HFFc6 (cell line): Measurements from ENCODE around the gene PLTP. TPM values are rescaled to one million over a fixed set of nuclear protein-coding genes. Genes with fewer than 3 reads are reported as not detected.
"Not testable (repeated sequence)": the region's sequence is repeated elsewhere in the genome, so short reads cannot be mapped to it uniquely, and the experiment has no call there.

Experiments used
- DNase-seq: peaks from one replicate; pipeline ENCODE4 v3.0.0-alpha.2; 2018
- H3K27ac Mint-ChIP-seq: 2 replicates; pipeline ENCODE4 v1.8.0; 2020; ENCODE audit warnings: mild to moderate bottlenecking, mixed read lengths
- H3K27me3 Mint-ChIP-seq: 2 replicates; pipeline ENCODE4 v1.8.0; 2021; ENCODE audit warnings: mild to moderate bottlenecking, moderate library complexity, mixed read lengths; ENCODE audit not compliant: insufficient read depth
- H3K36me3 Mint-ChIP-seq: 2 replicates; pipeline ENCODE4 v1.8.0; 2021; ENCODE audit warnings: low read depth, mixed read lengths
- H3K4me1 Mint-ChIP-seq: 2 replicates; pipeline ENCODE4 v1.8.0; 2020; ENCODE audit warnings: low read depth, mixed read lengths
- H3K4me3 Mint-ChIP-seq: 2 replicates; pipeline ENCODE4 v1.8.0; 2020; ENCODE audit warnings: mild to moderate bottlenecking, moderate library complexity, mixed read lengths
- H3K9me3 Mint-ChIP-seq: 2 replicates; pipeline ENCODE4 v1.8.0; 2020; ENCODE audit warnings: mild to moderate bottlenecking, mixed read lengths
- total RNA-seq, 6 experiments: library from RNA; stranded (reverse); fragmentation: NEBNext Ultra II Directional; extraction: Animal tissue kit (Norgen Biotek cat#: 25700); gene quantifications; 2 replicates in 1 of 6; 3 replicates in 5 of 6; pipeline ENCODE4 v1.2.3, GENCODE V29; 2021
- TF ChIP-seq, protein P1 (sequence below): fragments of 200-600 bp; sonication (generic); IDR thresholded peaks from 2 replicates; pipeline ENCODE4 v1.5.0; 2021; ENCODE audit warnings: antibody characterized with exemption, mild to moderate bottlenecking

The PLTP gene
- total RNA-seq, 6 experiments from 2014 or later, result 8.3 to 13.6 (median 11.1) TPM

DNA sequence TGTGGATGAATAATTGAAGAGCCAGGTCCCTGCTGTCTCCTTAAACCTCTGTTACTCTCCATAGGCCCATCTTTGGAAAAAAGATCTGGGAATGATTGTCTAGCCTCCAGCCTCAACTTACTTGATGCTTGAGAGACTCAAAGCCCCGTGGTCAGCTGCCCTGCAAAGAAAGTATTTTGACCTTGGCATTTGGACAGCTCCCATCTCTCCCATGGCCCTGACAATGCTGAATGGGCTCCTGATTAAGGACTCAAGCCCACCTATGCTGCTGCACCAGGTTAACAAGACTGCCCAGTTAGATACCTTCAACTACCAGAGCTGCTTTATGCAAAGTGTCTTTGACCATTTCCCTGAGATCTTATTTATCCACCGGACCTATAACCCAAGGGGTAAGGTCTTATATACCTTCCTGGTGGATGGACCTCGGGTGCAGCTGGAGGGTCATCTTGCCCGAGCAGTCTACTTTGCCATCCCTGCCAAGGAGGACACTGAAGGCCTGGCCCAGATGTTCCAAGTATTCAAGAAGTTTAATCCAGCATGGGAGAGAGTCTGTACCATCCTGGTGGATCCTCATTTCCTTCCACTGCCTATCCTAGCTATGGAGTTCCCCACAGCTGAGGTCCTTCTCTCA, 29.4 kb downstream of the PLTP start:
- Mint-ChIP-seq H3K4me3 (peak overlapping the region; percentile 72), H3K36me3 (peaks cover 24% of the 10 kb centered on the region), H3K4me1 (peaks cover 37% of the 10 kb centered on the region), H3K27ac (peak overlapping the region; percentile 55; the same call in 1 of the 2 replicates), H3K27me3 (peaks cover 2% of the 10 kb centered on the region; the same call in 1 of the 2 replicates), H3K9me3 (no peaks in the 10 kb centered on the region)
- DNase-seq, result no peak
- TF ChIP-seq, protein P1, sequence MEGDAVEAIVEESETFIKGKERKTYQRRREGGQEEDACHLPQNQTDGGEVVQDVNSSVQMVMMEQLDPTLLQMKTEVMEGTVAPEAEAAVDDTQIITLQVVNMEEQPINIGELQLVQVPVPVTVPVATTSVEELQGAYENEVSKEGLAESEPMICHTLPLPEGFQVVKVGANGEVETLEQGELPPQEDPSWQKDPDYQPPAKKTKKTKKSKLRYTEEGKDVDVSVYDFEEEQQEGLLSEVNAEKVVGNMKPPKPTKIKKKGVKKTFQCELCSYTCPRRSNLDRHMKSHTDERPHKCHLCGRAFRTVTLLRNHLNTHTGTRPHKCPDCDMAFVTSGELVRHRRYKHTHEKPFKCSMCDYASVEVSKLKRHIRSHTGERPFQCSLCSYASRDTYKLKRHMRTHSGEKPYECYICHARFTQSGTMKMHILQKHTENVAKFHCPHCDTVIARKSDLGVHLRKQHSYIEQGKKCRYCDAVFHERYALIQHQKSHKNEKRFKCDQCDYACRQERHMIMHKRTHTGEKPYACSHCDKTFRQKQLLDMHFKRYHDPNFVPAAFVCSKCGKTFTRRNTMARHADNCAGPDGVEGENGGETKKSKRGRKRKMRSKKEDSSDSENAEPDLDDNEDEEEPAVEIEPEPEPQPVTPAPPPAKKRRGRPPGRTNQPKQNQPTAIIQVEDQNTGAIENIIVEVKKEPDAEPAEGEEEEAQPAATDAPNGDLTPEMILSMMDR, result no peak

DNA sequence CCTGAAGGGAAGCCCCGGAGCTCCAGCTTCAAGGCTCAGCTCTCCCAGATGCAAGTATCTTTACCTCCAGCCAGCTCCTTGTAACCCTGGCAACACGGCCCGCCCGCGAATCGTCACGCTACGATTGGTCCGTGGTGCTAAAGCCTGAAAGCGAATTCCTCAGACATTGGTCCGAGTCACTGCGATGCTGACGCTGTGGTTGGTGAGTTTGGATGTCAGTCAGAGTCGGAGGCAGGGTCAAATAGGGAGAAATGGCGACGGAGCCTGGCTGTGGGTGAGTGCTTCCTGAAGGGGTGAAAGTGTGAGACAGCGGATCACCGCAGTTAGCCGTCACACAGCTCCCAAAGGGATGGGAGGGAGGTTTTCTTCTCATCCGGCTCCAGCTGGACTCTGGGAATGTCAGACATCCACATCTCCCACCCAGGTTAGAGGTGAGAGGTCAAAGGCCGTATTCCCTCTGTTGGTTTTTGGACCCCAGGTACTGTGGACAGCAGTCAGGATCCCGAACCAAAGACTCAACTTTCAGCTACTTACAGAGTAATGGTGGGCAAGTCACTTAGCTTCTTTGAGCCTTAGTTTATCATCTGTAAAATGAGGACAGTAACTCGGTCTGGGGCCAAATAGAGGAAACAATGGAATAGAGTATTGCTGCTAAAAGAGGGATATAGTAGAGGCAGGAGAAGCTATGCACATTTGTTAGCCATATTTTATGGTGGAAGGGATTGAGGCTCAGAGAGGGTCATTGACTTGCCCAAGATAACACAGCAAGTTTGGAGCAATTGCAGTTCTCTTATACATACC, 30.8 kb downstream of the PLTP start, which contains the start of gene ZSWIM1:
Gene ZSWIM1 (plus strand): TSS at position 240 of the 801 bp plus-strand sequence. CDS start 1,366 bp downstream, outside the sequence.
- peak; percentile 99 for DNase-seq
- H3K27ac Mint-ChIP-seq, result peak within 1 kb of the TSS; percentile 96
- H3K36me3 Mint-ChIP-seq, result peaks cover 24% of the 10 kb centered on the region
- peak within 1 kb of the TSS; percentile 98 for H3K4me3 Mint-ChIP-seq
- H3K4me1 Mint-ChIP-seq, result peaks cover 37% of the 10 kb centered on the region
- TF ChIP-seq, protein P1, result no peak
- no peaks in the 10 kb centered on the region for H3K9me3 Mint-ChIP-seq
- peaks cover 2% of the 10 kb centered on the region; the same call in 1 of the 2 replicates for H3K27me3 Mint-ChIP-seq

GRCh38 chr20:45878076-45878761, 33.7 kb downstream of the PLTP start:
- Mint-ChIP-seq H3K4me1 (peaks cover 28% of the 10 kb centered on the region), H3K4me3 (no peak overlapping the region), H3K36me3 (peaks cover 16% of the 10 kb centered on the region), H3K27ac (no peak overlapping the region), H3K9me3 (no peaks in the 10 kb centered on the region), H3K27me3 (peaks cover 2% of the 10 kb centered on the region; the same call in 1 of the 2 replicates)
- no peak for DNase-seq
- TF ChIP-seq, protein P1, result no peak

DNA sequence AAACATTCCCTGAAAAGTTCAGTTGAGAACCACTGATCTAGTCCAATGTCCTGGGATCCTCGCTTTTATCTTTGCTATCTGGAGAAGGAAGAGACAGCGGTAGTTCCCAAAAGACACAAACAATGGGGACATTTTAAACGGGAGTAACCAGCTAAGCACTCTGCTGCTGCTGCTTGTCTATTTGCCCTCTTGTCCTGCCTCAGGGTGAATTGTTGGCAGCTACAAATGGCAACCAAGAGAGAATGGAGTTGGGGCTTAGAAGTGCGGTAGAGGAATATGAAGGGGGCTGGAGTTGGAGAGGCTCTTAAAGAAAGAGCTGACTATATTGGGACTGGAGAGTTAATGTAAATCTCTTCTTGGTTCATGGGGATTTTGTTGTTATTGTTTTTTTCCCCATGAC, 37.4 kb downstream of the PLTP start:
- Mint-ChIP-seq H3K27me3 (no peaks in the 10 kb centered on the region), H3K36me3 (no peaks in the 10 kb centered on the region), H3K4me1 (peaks cover 8% of the 10 kb centered on the region; the same call in 1 of the 2 replicates), H3K27ac (no peak overlapping the region), H3K9me3 (no peaks in the 10 kb centered on the region), H3K4me3 (no peak overlapping the region)
- DNase-seq, result no peak
- TF ChIP-seq, protein P1, result no peak

DNA sequence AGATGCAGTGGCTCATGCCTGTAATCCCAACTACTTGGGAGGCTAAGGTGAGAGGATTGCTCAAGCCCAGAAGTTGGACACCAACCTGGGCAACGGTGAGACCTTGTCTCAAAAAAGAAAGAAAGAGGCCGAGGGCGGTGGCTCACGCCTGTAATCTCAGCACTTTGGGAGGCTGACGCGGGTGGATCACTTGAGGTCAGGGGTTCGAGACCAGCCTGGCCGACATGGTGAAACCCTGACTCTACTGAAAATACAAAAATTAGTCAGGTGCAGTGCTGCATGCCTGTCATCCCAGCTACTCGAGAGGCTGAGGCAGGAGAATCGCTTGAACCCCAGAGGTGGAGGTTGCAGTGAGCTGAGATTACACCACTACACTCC, 37.9 kb downstream of the PLTP start:
- not testable (repeated sequence) for DNase-seq, H3K36me3 Mint-ChIP-seq, H3K27me3 Mint-ChIP-seq, H3K9me3 Mint-ChIP-seq, H3K4me1 Mint-ChIP-seq, H3K27ac Mint-ChIP-seq, H3K4me3 Mint-ChIP-seq
